ENCODE results near the gene TUBGCP6.

The TUBGCP6 gene

DNA sequence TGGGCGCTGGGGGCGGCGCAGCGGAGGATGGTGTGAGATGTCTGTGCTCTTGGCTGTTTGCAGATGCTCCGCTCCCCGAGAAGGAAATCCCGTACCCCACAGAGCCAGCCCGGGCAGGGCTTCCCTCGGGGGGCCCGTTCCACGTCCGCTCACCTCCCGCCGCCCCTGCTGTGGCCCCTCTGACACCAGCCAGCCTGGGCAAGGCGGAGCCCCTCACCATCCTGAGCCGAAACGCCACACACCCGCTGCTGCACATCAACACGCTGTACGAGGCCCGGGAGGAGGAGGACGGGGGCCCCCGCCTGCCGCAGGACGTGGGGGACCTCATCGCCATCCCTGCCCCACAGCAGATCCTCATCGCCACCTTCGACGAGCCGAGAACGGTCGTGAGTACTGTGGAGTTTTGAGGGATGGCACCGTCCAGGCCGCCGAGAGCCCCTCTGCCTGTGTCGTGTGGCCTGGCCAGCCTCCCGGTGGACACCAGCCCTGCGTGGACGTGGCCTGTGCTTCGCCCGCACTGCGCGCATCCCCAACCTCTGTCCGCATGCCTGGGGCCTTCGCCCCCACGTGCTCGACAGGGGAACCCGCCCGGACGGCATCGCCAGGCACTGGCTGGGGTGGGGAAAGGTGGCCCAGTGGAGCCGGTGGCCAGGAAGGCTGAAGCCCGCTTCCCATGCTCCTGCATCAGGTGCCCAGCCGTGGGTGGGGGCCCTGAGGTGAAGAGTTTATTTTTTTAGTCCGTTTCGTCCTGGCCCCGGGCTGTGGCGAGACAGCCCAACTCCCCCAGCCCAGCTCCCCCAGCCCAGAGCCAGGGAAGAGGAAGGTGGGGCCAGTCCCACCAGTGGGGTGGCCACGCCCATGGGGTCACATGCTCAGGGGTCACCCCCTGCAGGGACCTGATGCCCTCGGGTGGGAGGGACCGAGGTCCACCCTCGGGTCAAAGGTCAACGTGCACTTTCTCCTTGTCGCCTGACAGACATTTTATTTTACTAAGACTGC lies 65.7 kb downstream of the TUBGCP6 start:
- no peak for ATAC-seq

GRCh38 chr22:50178471-50178864 lies 66.4 kb downstream of the TUBGCP6 start:
- ATAC-seq = no peak

DNA sequence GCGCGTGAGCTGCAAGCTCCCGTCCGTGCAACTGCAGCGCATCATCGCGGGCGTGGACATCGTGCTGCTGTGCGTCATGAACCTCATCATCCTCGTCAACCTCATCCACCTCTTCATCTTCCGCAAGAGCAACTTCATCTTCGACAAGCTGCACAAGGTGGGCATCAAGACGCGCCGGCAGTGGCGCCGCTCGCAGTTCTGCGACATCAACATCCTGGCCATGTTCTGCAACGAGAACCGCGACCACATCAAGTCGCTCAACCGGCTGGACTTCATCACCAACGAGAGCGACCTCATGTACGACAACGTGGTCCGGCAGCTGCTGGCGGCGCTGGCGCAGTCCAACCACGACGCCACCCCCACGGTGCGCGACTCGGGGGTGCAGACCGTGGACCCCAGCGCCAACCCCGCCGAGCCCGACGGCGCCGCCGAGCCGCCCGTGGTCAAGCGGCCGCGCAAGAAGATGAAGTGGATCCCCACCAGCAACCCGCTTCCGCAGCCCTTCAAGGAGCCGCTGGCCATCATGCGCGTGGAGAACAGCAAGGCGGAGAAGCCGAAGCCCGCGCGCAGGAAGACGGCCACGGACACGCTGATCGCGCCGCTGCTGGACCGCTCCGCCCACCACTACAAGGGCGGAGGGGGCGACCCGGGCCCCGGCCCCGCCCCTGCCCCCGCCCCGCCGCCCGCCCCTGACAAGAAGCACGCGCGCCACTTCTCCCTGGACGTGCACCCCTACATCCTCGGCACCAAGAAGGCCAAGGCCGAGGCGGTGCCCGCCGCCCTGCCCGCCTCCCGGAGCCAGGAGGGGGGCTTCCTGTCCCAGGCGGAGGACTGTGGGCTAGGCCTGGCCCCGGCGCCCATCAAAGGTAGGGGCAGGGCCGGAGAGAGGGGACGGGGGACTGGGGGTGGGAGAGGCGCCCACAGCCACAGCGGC lies 67.0 kb downstream of the TUBGCP6 start:
- ATAC-seq = no peak

- ATAC-seq = no peak
Observed at GRCh38 chr22:50176850-50177536, 67.8 kb downstream of the TUBGCP6 start.

GRCh38 chr22:50175921-50176849 lies 68.6 kb downstream of the TUBGCP6 start:
- ATAC-seq = no peak

DNA sequence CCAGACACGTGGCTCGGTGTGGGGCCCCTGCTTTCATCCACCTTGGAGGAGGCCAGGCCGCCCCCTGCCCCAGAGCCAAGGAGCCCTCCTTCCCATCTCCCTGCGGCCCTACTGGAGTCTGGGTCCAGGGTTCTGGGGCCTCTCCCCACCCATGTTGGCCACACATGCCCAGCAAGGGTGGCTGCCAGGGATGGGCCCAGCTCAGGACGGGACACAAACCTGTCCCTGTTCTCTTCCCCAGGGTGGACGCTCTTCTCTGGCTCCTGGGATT lies 69.7 kb downstream of the TUBGCP6 start:
- no peak for ATAC-seq

DNA sequence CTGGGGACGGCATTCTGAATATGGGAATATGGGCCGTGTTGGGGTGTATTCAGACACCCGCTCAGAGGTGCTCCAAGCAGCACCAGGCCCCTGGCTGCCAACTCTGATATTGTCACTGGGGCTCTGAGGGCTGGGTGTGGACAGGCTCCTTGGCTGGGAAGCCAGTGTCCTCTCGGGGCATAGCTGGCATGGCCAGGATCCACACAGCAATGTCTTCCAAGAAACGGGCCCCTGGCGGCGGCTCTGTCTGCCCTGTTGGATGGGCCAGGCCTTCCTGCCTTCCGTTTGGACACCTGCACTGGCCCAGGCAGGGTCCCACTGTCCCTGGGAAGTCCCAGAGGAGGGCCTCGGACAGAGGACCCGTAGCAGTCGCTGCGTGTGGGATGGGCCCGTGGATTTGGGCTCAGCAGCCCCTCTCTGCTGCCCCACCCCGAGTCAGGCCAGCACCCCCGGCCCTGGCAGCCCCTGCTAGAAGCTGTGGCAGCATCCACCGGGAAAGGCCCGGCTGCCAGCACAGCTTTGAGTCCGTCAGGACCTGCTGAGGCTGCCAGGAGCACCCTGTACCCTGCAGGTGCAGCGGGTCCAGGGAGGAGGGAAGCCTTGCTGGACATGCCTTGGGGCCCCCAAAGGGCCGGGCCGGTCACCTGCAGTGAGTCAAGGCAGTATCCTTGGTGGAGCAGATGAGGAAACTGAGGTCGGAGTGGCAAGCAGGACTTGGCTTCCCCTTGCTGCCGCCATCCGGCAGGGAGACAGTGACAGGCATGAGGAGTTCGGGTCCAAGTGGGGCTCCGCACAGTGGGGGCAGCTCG lies 70.2 kb downstream of the TUBGCP6 start:
- no peak for ATAC-seq

DNA sequence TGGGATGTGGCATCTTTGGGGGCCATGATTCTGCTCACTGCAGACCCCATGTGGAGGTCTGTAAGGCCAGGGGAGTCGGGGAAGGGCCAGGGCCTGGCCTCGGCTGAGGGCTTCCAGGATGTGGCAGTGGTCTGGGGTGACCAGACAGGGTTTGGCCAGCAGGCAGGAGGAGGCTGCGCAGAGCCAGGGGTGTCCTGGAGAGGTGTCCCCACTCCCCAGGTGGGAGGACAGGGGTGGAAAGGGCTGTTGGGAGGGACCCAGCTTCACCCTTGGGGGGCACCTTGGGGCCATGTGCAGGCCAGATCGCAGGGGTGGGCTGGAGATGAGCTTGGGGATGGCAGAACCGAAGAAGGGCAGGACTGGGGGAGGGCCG lies 70.9 kb downstream of the TUBGCP6 start:
- ATAC-seq = no peak

- ATAC-seq = no peak
Observed at GRCh38 chr22:50173311-50173982, 71.4 kb downstream of the TUBGCP6 start.

- ATAC-seq = no peak
Observed at GRCh38 chr22:50171965-50172421, 72.8 kb downstream of the TUBGCP6 start.

GRCh38 chr22:50171319-50171964 lies 73.4 kb downstream of the TUBGCP6 start:
- no peak for ATAC-seq

- ATAC-seq = no peak
Observed at GRCh38 chr22:50170453-50171318, 74.1 kb downstream of the TUBGCP6 start, which contains the start of gene PANX2. PANX2 (plus strand) TSS chr22:50170731; CDS start chr22:50170731, 0 bp downstream.

DNA sequence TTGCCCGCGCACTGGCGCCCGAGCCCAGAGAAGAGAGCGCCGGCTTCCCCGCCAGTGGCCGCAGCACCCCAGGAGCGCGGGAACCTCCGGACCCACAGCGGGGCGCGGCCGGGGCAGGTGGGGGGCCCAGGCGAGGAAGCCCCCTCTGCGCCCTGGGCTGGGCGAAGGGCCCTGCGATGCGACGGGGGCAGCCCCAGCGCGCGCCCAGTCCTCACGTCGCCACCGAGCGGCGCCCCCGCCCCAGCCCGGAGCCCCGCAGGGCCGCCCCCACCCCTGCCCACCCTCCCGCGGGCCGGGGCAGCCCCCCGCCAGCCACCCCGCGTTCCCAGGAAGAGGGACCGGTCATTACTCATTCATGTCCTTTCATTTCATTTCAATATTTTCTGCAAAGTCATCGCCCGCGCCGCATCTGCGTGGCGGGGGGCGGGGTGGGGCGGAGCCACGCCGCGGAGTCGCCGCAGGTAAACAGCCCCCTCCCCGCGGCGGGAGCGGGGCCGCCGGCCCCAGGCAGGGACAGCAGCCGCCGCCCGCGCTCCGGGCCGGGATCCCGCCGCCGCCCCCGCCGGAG lies 75.0 kb downstream of the TUBGCP6 start:
- ATAC-seq = peak; percentile 78 to 79

GRCh38 chr22:50169181-50169759 lies 75.6 kb downstream of the TUBGCP6 start:
- no peak for ATAC-seq

GRCh38 chr22:50168490-50169180 lies 76.2 kb downstream of the TUBGCP6 start:
- peak; percentile 33 to 48 for ATAC-seq

DNA sequence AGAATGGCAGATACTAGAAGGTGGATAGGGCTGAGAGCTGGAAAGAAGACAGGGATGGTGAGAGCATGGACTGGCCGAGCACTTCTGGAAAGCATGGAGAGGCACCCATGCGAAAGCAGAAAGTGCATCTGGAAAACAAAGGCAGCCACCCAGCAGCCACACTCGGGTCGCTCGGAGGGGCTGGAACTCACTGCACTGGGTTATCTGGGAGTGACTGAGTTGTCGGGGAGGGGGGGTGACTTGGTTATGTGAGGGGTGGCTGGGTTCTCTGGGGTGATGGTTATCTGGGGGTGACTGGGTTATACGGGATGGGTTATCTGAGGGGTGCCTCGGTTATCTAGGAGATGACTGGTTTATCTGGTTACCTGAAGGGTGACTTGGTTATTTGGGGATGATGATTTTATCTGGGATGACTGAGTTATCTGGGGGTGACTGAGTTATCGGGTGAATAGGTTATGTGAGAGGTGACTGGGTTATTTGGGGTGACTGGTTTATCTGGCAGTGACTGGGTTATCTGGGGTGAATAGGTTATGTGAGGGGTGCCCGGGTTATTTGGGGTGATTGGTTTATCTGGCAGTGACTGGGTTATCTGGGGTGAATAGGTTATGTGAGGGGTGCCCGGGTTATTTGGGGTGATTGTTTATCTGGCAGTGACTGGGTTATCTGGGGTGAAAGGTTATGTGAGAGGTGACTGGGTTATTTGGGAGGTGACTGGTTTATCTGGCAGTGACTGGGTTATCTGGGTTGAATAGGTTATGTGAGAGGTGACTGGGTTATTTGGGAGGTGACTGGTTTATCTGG lies 76.9 kb downstream of the TUBGCP6 start:
- ATAC-seq = no peak
